Measurements from ENCODE around the gene TTBK2.
"Not testable (repeated sequence)": the region's sequence is repeated elsewhere in the genome, so short reads cannot be mapped to it uniquely, and the experiment has no call there.

TTBK2 gene

DNA sequence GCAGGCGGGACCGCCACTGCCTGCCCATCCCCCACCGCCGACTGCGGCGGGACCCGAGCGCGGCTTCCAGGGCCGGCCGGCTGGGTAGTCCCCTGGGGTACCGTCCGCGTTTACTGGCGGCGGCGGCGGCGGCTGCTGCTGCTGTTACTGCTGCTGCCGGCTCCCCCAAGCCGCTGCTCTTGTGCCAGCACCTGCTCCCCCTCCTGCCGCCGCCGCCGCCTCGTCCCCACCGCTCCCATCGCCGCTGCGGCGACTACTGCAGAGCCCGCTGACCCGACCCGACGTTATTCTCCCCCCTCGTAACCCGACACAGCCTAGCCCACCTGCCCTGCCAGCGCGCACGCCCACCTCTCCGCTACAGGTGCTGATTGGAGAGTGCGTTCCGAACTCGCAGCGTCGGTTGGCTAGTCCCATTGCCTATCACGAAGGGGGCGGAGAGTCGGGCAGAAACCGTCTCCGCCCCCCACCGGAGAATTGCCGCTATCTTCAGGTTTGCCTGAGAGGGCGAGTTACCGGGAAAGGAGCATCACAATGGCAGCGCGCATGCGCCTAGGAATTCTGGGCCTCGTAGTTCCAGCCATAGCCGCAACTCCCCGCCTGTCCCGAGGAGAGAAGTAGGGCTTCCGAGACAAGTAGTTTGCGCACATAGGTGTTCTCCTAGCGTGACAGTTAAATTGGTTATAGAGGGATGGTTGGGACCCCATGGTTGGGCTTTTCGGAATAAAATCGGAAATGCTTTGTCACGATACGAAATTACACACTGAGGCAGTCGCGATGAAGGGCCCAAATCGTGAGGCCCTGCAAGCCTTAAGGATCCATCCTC lies at the start of gene TTBK2:
TTBK2 (minus strand) TSS at position 260 of the 823 bp plus-strand sequence. CDS start 42,161 bp downstream, outside the sequence.
- DNase-seq (ENCODE audit: low read depth in 2 of 2): peak; percentile 95 to 96

DNA sequence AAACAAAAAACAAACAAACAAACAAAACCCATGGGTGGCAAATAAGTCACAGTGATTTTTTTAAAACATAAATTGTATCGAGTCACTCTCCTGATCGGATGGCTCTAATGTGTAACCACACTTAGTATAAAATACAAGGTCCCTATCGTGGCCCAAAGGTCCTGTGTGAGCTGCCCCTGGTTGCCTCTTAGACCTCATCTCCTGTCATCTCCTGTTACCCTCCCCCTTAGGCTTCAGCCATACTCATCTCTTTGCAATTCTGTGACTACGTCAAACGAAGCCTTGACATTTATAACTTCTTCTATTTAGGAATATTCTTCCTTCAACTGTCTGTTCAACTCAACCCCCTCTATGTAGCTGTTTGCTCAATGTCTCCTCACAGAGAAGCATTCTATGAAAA lies 43.9 kb upstream of the TTBK2 start:
- DNase-seq (ENCODE audit: low read depth in 2 of 2): no peak

DNA sequence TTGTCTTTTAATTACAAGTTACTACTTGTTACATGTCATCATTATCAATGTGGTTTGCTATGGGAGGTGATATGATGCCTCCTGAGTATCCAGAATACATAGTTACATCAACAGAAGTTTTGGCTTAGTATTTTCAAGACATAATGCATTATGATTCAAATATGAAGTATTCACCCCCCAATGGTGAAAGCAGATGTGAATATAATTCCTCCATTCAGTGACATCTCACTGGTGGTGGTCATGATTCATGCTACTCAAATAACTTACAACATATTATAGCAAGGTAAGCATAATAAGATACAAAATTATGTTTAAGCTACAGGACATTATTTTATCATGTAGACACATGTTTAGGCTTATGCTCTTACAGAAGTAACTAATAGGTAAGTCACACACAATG lies 34.9 kb upstream of the TTBK2 start:
- no peak for DNase-seq (ENCODE audit: low read depth in 2 of 2)

DNA sequence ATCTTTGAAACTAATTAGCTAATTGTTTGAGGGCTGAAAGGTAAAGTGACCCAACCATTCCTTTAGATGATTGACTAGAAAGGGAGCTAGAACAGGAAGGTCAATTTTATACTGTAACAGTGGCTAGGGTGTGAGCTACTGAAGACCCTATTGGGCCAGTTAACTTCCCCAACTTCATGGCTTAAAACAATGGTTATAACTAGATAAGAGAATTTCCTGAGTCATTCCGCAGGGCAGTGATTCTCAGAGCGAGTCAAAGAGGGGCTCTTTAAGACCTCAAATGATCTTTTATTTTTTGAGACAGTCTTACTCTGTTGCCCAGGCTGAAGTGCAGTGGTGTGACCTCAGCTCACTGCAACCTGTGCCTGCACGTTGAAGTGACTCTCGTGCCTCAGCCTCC lies 33.7 kb upstream of the TTBK2 start:
- no peak for DNase-seq (ENCODE audit: low read depth in 2 of 2)

DNA sequence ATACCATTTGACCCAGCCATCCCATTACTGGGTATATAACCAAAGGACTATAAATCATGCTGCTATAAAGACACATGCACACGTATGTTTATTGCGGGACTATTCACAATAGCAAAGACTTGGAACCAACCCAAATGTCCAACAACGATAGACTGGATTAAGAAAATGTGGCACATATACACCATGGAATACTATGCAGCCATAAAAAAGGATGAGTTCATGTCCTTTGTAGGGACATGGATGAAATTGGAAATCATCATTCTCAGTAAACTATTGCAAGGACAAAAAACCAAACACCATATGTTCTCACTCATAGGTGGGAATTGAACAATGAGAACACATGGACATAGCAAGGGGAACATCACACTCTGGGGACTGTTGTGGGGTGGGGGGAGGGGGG lies 28.3 kb upstream of the TTBK2 start:
- not testable (repeated sequence) for DNase-seq (ENCODE audit: low read depth in 2 of 2)

DNA sequence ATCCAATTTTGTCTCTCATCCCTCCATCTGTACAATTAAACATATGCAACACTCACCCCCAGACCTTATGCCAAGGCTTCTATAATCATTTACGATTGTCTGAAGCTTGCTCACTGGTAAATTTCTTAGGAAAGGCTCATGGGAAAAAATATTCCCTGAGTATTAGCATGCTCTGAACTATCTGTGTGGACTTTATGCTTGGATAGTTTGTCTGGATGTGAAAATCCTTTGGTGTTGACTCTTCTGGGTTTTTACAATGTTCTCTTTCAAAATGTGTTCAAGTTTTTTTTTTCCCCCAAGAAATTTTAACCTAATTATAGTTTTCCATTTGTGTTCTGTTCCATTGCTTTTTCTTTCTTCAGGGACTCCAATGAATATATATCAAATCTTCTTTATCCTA lies 19.9 kb upstream of the TTBK2 start:
- DNase-seq (ENCODE audit: low read depth in 2 of 2): no peak

DNA sequence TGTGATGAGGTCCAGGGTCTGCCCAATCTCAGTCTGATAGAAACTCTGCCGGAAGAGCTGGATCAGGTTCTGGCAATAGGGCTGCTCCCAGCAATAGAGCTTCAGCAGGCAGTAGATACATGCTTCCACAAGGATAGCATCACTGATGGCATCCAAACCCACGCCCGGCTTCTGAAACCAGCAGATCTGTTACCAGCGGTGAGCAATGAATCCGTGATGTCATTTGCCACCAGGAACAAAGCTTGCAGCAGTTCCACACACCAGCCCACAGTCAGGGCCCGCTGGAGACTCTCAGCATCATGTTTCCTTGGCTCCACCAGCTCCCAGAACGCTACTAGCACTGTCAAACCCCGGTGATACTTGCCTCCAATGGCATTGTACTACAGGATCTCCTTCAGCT lies 19.3 kb upstream of the TTBK2 start:
- DNase-seq (ENCODE audit: low read depth in 2 of 2): no peak

DNA sequence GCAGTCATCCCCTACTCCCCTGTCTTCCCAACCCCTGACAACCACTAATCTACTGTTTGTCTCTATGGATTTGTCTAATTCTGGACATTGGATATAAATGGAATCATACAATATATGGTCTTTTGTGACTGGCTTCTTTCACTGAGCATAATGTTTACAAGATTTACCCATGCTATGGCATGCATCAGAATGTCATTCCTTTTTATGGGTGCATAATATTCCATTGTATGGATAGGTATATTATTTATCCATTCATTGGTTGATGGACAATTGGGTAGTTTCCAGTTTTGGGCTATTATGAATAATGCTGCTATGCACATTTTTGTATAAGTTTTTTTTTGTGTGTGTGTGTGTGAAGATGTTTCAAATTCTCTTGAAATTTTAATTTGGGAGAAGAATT lies 16.6 kb upstream of the TTBK2 start:
- DNase-seq (ENCODE audit: low read depth in 2 of 2): no peak

DNA sequence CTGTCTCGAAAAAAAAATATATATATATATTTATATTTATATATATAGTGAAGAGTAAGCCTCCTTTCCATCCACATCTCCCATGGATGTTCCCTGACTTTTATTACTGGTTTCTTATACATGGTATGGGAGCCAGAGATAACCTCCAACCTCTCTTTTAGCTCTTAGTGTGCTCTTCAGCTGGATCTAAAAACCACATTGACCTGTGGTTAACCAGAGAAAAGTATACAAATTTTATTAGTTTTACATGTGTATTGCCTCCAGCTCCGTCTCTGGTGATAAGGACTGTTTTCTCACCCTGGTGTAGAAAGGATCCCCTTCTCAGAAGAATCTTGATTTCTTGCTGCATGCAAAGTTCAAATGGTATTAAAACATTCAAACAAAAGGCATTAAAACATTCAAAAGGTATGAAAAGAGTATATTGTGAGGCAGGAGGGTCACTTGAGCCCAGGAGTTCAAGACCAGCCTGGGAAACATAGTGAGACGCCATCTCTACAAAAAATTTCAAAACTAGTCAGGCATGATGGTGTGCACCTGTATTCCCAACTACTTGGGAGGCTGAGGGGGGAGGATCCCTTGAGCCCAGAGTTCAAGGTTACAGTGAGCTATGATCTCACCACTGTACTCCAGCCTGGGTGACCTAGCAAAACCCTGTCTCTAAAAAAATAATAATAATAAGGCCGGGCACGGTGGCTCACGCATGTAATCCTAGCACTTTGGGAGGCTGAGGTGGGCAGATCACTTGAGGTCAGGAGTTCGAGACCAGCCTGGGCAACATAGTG lies 13.5 kb upstream of the TTBK2 start:
- no peak for DNase-seq (ENCODE audit: low read depth in 2 of 2)

DNA sequence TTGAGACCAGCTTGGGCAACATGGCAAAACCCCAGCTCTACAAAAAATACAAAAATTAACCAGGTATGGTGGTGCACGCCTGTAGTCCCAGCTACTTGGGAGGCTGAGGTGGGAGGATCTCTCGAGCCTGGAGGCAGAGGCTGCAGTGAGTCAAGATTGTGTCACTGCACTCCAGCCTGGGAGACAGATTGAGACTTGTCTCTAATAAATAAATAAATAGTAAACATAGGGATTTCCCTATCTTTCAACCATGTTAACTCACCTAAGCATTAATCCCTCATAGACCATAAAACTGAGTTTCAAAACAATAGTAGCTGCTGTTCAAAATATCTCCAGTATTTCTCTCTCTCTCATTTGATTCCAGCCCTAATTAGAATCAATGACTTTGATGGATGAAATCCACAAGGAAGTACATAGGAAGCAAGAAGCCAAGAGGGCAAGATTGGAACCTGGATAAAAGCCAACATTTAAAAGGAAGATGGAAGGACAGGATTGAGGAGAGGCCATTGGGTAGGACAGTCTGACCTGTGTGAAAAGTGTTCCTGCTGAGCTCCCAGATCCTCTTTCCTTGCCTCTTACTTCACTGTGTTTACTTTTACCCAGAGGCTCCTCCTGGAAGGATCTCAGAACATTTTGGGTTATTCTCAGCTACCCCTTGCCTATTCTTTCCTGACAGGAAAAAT lies 12.4 kb upstream of the TTBK2 start:
- DNase-seq (ENCODE audit: low read depth in 2 of 2): no peak

DNA sequence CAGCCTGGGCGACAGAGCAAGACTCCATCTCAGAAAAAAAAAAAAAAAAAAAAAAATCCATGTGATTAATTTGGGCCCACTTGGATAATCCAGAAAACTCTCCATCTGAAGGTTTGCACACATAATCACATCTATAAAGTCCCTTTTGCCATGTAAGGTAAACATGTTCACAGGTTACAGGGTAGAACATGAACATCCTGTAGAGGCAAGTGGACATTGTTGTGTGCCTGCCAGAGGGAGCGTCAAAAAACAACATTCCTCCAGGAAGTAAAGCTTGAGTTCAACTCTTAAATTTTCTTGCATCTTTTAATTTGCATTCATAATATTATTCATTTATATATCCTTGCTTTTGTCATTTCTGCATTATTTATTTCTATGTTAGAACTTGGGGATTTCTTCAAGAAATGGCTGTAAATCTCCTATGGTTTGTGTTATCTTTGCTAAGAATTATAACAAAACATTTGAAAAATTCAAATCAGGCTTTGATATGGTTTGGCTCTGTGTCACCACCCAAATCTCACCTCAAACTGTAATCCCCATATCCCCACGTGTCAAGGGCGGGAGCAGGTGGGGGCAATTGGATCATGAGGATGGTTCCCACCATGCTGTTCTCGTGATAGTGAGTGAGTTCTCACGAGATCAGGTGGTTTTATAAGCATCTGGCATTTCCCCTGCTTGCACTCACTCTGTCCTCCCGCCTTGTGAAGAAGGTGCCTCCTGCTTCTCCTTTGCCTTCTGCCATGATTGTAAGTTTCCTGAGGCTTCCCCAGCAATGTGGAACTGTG lies 11.3 kb upstream of the TTBK2 start:
- no peak for DNase-seq (ENCODE audit: low read depth in 2 of 2)

DNA sequence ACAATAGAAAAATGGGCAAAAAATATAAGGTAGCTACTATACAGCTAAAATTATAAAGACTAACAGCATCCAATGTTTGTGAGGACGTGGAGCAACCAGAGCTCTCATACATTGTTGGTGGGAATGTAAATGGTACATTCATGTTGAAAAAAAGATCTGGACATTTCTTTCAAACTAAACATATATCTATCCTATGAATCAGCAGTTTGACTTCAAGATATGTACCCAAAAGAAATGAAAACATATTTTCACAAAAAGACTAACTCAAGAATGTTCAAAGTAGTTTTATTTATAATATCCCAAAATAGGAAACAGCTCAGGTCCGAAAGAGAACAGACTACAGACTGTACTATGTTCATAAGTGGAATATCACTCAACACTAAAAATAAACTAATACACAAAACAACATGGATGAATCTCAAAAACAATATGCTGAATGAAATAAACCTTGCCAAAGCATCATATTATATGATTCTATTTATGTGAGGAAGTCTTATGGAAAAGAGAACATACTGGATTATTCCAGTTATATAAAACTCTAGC lies 8.8 kb upstream of the TTBK2 start:
- no peak for DNase-seq (ENCODE audit: low read depth in 2 of 2)

DNA sequence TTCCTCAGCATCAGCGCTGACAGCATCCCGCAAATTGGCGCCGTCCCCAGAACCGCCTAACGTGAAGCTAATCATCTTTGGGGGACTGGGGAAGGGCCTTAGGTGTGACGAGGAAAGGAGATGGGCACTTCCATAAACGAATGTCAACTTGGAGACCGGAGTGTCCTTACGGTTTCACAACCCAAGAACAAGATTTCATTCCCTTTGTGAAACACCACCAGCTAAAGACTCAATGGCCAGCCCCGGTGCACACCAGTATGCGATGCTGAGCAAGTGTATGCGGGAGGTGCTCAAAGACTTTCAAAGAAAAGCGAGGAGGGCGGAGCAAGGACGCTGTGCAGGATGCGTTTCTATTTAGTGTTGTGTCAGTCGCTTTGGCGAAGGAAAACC lies 759 bp upstream of the TTBK2 start:
- DNase-seq (ENCODE audit: low read depth in 2 of 2): peak in 1 of 2 donors; percentile 14

DNA sequence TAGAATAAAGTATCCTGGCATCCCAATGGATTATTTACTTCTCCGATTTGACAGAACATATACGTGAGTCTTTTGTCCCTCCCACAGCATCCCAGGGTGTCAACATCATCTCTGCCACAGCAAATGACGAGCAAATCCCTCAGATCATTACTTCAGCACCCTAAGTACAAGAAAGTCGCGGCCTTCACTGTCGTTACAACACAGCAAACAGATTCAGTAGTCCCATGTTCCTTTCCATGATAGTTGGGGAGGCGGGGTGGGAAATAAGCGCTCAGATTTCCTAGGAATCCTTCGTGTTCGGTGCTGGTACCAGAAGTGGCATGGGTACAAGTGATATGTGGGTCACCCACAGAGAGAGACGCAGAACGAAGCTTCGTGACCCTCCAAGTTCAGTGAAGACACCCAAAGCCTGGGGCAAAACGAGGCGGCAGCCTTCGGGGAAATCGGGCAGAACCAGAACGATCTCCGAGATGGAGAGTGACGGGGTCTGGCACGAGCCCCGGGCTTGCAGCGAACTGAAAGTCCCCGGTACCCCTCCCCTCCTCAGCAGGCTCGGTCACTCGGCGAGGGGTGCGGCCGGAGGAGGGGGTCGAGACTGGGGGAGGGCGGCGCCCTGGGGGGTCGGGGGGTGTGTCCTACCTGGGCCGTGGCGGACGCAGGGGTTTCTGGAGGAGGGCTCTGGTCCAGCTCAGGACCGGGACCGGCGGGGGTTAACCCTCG lies 619 bp downstream of the TTBK2 start:
- peak; percentile 4 to 5 for DNase-seq (ENCODE audit: low read depth in 2 of 2)

DNA sequence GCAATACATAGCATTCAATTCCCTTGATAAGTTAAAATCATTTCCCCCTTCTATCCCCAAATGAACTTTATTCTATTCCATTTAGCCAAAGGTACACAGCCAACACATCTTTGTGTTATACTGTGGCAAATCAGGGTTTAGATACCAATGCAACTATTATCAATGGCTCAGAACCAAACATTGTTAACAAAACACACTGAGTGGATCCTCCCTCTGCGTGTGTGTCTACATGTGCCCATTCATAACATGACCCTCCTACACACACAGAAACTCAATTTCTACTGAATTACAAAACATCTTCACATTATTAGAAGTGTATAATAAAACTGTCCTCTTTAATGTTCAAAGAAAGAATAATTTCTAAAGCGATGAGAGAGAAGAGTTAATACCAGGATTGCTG lies 1.3 kb downstream of the TTBK2 start:
- no peak for DNase-seq (ENCODE audit: low read depth in 2 of 2)

DNA sequence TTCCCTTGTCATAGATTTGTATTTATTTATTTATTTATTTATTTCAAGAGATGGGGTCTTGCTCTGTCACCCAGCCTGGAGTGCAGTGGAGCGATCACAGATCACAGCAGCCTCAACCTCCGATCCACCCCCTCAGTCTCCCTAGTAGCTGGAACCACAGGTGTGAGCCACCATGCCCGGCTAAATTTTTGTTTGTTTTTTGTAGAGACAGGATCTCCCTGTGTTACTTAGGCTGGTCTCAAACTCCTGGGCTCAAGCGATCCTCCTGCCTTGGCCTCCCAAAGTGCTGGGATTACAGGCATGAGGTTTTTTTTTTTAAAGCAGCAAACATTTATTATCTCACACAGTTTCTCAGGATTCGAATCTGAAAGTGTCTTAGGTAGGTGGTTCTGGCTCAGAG lies 2.5 kb downstream of the TTBK2 start:
- no peak for DNase-seq (ENCODE audit: low read depth in 2 of 2)

DNA sequence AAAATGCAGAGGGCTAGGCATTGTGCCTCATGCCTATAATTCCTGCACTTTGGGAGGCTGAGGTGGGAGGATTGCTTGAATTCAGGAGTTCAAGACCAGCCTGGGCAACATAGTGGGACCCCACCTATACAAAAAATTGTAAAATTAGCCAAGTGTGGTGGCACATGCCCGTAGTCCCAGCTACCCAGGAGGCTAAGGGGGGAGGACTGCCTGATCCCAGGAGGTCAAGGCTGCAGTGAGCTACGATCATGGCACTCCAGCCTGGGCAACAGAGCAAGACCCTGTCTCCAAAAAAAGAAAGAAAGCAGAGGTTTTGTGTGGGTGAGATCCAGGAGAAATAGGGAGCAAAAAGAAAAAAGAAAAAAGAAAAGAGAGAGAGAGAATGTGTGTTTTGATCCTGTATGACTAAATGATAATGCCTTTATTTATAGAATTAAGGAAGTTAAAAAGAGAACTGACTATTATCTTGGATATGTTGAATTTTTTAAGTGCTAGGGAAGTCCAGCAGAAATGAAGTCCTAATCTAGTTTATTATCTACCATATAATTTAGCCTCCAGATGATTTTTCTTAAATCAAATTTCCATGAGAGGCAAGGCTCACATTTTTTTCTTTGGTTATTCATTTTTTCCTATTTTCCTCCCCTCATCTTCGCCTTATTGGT lies 4.8 kb downstream of the TTBK2 start:
- DNase-seq (ENCODE audit: low read depth in 2 of 2): no peak

DNA sequence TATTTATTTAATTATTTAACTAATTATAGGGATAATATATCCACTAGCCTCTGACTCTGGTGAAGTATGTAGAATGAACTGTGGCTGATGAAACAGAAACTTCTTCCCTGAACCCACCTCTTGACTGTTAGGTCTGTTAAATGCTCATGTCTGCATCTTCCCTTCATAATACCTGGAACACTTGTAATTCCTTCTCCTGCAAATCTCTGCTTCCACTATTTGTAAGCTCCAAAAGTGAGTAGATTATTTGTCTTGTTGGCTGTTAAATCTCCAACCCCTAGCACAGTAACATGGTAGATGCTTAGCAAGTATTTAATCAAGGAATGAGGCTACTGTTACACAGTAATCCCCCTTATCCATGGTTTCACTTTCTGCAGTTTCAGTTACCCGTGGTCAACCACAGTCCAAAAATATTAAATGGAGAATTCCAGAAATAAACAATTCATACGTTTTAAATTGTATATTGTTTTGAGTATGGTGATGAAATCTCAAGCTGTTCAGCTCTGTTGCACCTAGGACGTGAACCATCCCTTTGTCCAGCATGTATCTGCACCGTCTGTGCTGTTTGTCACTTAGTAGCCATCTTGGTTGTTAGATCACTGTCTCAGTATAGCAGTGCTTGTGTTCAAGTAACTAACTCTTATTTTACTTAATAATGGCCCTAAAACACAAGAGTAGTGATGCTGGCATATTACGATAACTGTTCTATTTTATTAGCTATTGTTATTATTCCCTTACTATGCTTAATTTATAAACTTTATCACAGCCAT lies 5.7 kb downstream of the TTBK2 start:
- DNase-seq (ENCODE audit: low read depth in 2 of 2): no peak

DNA sequence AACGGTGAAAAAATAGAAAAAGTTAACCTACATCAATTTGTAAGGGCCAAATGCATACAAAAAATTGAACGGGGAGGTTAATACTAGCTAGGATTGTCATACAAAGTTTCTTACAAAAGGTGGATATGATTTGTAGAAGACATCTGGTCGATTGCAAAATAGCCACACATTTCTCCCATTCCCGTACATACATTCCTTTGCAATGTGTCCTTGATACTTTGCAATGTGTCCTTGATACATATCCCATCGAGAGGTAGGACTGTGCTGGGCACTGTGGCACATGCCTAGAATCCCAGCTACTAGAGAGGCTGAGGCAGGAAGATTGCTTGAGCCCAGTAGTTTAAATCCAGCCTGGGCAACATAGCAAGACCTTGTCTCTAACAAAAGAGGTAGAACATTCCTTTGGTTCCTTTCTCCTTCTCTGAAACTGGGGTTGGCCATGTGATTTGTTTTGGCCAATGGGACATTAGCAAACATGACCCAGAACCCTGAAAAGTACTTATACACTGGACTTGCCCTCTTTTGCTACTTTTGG lies 9.5 kb downstream of the TTBK2 start:
- DNase-seq (ENCODE audit: low read depth in 2 of 2): no peak

Measured in activated CD8-positive, alpha-beta memory T cell treated with anti-CD3 and anti-CD28 coated beads for 4 hours (primary cell).